AG10803 (cell line): ENCODE data around the gene TOE1.

Experiments used
- DNase-seq: peaks from one replicate; pipeline ENCODE4 v3.0.0; 2010; ENCODE audit warnings: low read depth
- H3K4me3 ChIP-seq: 2 replicates; pipeline ENCODE4 v1.5.1; 2011; ENCODE audit warnings: mild to moderate bottlenecking, low read length, control low read depth
- TF ChIP-seq, protein P1 (sequence below): conservative IDR thresholded peaks from 2 replicates; pipeline ENCODE4 v1.5.1; 2011; ENCODE audit warnings: mild to moderate bottlenecking, low read length, control low read depth, inconsistent platforms

Gene TOE1

DNA sequence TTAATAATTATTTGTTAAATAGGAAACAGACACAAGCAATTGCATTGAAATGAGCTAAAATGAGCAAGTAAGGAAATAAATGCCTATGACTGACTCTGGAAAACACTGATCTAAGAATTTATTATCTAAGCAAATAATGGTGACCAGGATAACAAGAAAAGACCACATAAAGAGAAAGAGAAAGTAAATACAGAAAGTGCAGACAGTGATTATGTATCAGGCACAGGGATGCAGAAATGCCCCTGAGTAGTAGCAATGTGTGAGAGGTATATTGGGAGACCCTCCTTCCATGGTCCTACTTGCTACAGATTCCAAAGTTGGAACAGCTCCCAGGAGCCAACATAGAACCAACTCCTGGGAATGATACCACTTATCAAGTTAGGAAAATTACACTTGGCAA lies 33.6 kb downstream of the TOE1 start:
- DNase-seq: no peak
- no peak overlapping the region for H3K4me3 ChIP-seq
- TF ChIP-seq, protein P1, sequence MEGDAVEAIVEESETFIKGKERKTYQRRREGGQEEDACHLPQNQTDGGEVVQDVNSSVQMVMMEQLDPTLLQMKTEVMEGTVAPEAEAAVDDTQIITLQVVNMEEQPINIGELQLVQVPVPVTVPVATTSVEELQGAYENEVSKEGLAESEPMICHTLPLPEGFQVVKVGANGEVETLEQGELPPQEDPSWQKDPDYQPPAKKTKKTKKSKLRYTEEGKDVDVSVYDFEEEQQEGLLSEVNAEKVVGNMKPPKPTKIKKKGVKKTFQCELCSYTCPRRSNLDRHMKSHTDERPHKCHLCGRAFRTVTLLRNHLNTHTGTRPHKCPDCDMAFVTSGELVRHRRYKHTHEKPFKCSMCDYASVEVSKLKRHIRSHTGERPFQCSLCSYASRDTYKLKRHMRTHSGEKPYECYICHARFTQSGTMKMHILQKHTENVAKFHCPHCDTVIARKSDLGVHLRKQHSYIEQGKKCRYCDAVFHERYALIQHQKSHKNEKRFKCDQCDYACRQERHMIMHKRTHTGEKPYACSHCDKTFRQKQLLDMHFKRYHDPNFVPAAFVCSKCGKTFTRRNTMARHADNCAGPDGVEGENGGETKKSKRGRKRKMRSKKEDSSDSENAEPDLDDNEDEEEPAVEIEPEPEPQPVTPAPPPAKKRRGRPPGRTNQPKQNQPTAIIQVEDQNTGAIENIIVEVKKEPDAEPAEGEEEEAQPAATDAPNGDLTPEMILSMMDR: no peak

DNA sequence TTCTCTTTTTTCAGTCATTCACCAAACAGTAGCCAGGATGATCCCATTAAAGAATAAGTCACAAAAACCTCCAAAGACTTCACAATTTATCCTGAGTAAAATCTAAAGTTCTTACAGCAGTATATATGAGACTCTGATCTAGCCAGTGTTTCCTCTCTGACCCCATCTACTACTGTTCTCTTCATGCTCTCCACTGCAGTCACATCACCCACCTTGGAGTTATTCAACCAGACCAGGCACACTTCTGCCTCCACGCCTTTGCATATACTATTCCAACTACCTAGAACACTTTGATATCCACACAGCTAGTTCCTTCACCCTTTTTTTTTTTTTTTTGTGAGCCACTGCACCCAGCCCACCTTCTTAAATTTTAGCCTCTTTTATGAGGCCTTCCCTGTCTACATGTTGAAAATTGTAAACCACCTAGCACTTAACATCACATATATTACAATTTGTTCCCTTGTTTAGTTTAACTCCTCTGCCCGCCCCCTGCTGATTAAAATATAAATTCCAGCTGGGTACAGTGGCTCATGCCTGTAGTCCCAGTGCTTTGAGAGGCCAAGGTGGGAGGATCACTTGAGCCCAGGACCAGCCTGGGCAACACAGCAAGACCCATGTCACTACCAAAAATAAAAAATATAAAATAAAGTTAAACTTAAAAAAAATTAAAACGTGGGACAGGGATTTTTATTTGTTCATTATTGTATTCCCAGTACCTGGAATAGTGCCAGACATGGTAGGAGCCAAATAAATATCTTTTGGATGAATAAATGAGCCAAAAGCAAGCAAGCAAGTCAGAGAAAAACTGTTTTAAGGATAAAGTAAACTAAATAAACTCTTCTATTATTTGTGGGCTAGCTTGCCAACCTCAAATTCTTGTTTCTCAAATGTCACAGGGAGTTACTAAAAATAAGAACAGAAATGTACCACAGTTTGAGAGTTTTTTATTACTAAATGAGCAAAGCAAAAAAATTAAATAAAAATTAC lies 35.4 kb downstream of the TOE1 start:
- no peak overlapping the region for H3K4me3 ChIP-seq
- TF ChIP-seq, protein P1: no peak
- DNase-seq: no peak

DNA sequence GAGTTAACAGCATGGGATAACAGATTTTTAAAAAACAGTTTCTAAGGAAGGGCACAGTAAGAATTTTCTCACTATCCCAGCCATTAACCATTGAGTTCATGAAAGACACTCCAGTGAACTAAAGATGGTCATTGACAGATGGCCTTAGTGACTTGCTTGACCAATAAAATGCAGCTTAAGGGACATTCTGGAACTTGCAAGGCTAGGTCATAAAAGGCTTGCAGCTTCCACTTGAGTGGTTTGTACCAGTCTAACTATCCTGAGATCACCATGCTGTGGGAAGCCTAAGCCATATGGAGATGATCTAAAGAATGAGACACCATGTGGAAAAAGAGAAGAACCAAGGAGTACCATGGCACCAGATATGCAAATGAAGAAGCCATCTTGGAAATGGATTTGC lies 38.2 kb downstream of the TOE1 start:
- no peak for DNase-seq

DNA sequence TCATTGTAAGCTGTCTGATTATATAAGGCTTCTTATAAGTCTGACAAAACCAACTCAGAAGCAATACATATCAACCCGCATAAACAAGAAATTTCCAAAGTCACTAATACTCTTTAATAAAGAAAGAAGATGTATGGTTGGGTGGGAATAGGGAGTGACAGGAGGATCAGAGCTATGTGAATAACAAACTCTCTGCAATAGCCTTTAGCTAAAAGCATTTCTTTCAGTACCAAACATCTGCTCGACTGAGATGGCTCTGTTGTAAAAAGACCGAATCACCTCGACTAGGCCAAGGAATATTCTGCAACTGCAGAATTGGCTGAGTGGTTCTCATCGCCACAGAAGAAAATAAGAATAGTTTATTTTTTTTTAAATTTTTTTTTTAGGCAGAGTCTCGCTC lies 39.6 kb downstream of the TOE1 start:
- no peak overlapping the region for H3K4me3 ChIP-seq
- TF ChIP-seq, protein P1: no peak
- DNase-seq: no peak

More for the DNA sequence above, 38.2 kb downstream of the TOE1 start:
- H3K4me3 ChIP-seq: no peak overlapping the region
- TF ChIP-seq, protein P1: no peak

DNA sequence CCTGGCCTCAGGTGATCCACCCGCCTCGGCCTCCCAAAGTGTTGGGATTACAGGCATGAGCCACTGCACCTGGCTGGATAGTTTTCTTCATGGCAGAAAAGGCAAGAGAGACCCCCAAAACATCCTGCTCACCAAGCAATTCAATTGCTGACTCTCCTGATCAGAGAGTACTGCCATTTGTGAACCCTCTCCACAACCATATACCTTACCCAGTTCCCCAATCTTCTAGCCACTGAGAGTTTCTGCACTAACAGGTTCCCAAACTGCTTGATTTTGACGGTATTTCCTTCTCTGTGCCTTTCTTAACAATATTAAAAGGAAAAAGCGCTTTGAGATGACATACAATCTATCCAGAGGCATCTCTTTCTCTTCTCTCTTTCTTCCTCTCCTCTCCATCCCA lies 40.2 kb downstream of the TOE1 start:
- DNase-seq: no peak
- H3K4me3 ChIP-seq: no peak overlapping the region
- TF ChIP-seq, protein P1: no peak

DNA sequence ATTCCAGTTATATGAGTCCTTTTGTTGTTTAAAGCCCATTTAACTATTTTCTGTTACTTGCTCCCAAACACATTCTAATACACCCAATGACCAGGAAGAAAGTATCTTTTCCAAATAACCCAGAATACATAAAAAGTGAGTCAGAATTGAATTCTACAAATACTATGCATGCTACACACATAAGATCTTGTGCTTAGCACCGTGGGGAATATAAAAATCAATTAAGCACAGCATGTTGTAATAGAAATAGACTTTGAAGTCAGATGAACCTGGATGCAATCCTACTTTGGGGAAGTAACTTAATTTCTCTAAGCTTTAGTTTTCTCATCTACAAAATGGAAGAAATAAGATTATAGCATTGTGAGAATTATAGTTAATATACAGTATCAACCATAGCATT lies 40.8 kb downstream of the TOE1 start:
- DNase-seq: no peak
- no peak overlapping the region for H3K4me3 ChIP-seq
- TF ChIP-seq, protein P1: no peak

DNA sequence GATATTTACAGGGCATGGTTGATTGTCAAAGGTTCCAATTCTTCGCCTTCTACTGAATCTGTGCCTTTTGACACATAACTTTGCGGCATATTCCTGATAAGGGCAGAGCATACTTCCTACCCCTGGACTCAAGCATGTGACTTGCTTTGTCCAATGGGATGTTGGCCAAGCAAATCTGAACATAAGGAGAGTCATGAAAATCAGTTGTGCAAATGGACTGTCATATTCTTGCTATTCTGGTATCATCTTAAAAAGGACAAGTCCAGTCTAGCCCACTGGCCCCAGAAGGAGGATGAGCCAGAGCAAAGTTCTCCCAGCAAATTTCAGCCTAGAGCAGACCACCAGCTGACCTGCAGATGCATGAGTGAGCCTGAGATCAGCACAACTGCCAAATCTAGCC lies 41.3 kb downstream of the TOE1 start:
- H3K4me3 ChIP-seq: no peak overlapping the region
- DNase-seq: no peak
- TF ChIP-seq, protein P1: no peak
